ENCODE data around the gene PRRT3. TPM values are rescaled to one million over a fixed set of nuclear protein-coding genes. Genes with fewer than 3 reads are reported as not detected.

Gene PRRT3
- total and polyA plus RNA-seq, 9 of the 15 experiments (the other 6 are each of a cell fraction or from before 2014, with no cell fraction given) = 0.06 to 1.9 (median 1.2) TPM

DNA sequence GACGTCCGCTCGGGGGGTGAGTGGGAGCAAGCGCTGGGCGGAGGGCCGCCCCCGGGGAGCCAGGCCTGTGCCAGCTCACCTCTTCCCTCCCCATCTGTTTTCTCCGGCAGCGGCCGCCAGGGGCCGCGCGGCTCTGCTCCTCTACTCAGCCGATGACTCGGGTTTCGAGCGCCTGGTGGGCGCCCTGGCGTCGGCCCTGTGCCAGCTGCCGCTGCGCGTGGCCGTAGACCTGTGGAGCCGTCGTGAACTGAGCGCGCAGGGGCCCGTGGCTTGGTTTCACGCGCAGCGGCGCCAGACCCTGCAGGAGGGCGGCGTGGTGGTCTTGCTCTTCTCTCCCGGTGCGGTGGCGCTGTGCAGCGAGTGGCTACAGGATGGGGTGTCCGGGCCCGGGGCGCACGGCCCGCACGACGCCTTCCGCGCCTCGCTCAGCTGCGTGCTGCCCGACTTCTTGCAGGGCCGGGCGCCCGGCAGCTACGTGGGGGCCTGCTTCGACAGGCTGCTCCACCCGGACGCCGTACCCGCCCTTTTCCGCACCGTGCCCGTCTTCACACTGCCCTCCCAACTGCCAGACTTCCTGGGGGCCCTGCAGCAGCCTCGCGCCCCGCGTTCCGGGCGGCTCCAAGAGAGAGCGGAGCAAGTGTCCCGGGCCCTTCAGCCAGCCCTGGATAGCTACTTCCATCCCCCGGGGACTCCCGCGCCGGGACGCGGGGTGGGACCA, 19.2 kb downstream of the PRRT3 start (continued):
- TF ChIP-seq, protein P1, sequence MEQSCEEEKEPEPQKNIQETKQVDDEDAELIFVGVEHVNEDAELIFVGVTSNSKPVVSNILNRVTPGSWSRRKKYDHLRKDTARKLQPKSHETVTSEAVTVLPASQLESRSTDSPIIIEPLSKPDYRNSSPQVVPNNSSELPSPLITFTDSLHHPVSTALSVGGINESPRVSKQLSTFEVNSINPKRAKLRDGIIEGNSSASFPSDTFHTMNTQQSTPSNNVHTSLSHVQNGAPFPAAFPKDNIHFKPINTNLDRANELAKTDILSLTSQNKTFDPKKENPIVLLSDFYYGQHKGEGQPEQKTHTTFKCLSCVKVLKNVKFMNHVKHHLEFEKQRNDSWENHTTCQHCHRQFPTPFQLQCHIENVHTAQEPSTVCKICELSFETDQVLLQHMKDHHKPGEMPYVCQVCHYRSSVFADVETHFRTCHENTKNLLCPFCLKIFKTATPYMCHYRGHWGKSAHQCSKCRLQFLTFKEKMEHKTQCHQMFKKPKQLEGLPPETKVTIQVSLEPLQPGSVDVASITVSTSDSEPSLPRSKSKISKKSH (CRISPR knock-in tag; IDR thresholded peaks at IDR 0.05) = no peak
- no peak for TF ChIP-seq ZNF121 (CRISPR knock-in tag; conservative IDR thresholded peaks at IDR 0.05)
- peak; percentile 84; the same call in 1 of the 2 replicates for TF ChIP-seq LCOR (CRISPR knock-in tag; IDR thresholded peaks at IDR 0.05)
- no peak for TF ChIP-seq MAFF (IDR thresholded peaks at IDR 0.05; ENCODE audit: low read length)
- TF ChIP-seq ZNF224 (CRISPR knock-in tag; IDR thresholded peaks at IDR 0.05) = 0 out of 2 replicates have a peak, but pooled peaks have one; percentile 14
- peak; percentile 97 for TF ChIP-seq KAT7 (CRISPR knock-in tag; IDR thresholded peaks at IDR 0.05; ENCODE audit: borderline replicate concordance)
- TF ChIP-seq, protein P2, sequence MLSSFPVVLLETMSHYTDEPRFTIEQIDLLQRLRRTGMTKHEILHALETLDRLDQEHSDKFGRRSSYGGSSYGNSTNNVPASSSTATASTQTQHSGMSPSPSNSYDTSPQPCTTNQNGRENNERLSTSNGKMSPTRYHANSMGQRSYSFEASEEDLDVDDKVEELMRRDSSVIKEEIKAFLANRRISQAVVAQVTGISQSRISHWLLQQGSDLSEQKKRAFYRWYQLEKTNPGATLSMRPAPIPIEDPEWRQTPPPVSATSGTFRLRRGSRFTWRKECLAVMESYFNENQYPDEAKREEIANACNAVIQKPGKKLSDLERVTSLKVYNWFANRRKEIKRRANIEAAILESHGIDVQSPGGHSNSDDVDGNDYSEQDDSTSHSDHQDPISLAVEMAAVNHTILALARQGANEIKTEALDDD (IDR thresholded peaks at IDR 0.05) = no peak
- no peak for TF ChIP-seq MAFK (IDR thresholded peaks at IDR 0.05; ENCODE audit: low read length)
- TF ChIP-seq, protein P3, sequence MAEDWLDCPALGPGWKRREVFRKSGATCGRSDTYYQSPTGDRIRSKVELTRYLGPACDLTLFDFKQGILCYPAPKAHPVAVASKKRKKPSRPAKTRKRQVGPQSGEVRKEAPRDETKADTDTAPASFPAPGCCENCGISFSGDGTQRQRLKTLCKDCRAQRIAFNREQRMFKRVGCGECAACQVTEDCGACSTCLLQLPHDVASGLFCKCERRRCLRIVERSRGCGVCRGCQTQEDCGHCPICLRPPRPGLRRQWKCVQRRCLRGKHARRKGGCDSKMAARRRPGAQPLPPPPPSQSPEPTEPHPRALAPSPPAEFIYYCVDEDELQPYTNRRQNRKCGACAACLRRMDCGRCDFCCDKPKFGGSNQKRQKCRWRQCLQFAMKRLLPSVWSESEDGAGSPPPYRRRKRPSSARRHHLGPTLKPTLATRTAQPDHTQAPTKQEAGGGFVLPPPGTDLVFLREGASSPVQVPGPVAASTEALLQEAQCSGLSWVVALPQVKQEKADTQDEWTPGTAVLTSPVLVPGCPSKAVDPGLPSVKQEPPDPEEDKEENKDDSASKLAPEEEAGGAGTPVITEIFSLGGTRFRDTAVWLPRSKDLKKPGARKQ (CRISPR knock-in tag; IDR thresholded peaks at IDR 0.05) = no peak
- TF ChIP-seq RBFOX2 (IDR thresholded peaks at IDR 0.05; ENCODE audit: low read depth, low read length) = peak; percentile 92
- TF ChIP-seq, protein P4, sequence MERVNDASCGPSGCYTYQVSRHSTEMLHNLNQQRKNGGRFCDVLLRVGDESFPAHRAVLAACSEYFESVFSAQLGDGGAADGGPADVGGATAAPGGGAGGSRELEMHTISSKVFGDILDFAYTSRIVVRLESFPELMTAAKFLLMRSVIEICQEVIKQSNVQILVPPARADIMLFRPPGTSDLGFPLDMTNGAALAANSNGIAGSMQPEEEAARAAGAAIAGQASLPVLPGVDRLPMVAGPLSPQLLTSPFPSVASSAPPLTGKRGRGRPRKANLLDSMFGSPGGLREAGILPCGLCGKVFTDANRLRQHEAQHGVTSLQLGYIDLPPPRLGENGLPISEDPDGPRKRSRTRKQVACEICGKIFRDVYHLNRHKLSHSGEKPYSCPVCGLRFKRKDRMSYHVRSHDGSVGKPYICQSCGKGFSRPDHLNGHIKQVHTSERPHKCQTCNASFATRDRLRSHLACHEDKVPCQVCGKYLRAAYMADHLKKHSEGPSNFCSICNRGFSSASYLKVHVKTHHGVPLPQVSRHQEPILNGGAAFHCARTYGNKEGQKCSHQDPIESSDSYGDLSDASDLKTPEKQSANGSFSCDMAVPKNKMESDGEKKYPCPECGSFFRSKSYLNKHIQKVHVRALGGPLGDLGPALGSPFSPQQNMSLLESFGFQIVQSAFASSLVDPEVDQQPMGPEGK (CRISPR knock-in tag; IDR thresholded peaks at IDR 0.05; ENCODE audit: borderline replicate concordance) = no peak
- TF ChIP-seq KLF13 (tag; IDR thresholded peaks at IDR 0.05; ENCODE audit: borderline replicate concordance, low read depth) = no peak
- TF ChIP-seq SMAD3 (CRISPR knock-in tag; conservative IDR thresholded peaks at IDR 0.05) = 0 out of 2 replicates have a peak, but pooled peaks have one; percentile 41
- TF ChIP-seq DNMT1 (IDR thresholded peaks at IDR 0.05) = no peak
- 0 out of 2 replicates have a peak, but pooled peaks have one; percentile 20 for TF ChIP-seq ZNF76 (CRISPR knock-in tag; IDR thresholded peaks at IDR 0.05; ENCODE audit: borderline replicate concordance)
- TF ChIP-seq, protein P5, sequence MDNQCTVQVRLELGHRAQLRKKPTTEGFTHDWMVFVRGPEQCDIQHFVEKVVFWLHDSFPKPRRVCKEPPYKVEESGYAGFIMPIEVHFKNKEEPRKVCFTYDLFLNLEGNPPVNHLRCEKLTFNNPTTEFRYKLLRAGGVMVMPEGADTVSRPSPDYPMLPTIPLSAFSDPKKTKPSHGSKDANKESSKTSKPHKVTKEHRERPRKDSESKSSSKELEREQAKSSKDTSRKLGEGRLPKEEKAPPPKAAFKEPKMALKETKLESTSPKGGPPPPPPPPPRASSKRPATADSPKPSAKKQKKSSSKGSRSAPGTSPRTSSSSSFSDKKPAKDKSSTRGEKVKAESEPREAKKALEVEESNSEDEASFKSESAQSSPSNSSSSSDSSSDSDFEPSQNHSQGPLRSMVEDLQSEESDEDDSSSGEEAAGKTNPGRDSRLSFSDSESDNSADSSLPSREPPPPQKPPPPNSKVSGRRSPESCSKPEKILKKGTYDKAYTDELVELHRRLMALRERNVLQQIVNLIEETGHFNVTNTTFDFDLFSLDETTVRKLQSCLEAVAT (IDR thresholded peaks at IDR 0.05) = peak in 1 of 2 experiments; percentile 49; a peak in 2 of 4 replicates

Data from K562 (cell line).